ENCODE data around the gene AHSA1.

AHSA1 gene

GRCh38 chr14:77474479-77475177, 16.7 kb downstream of the AHSA1 start:
- no peak for DNase-seq

- DNase-seq: no peak
Observed at GRCh38 chr14:77475432-77476115, 17.7 kb downstream of the AHSA1 start.

- DNase-seq: no peak
Observed at GRCh38 chr14:77478029-77478428, 20.1 kb downstream of the AHSA1 start.

GRCh38 chr14:77478796-77479195, 20.9 kb downstream of the AHSA1 start:
- DNase-seq: no peak

DNA sequence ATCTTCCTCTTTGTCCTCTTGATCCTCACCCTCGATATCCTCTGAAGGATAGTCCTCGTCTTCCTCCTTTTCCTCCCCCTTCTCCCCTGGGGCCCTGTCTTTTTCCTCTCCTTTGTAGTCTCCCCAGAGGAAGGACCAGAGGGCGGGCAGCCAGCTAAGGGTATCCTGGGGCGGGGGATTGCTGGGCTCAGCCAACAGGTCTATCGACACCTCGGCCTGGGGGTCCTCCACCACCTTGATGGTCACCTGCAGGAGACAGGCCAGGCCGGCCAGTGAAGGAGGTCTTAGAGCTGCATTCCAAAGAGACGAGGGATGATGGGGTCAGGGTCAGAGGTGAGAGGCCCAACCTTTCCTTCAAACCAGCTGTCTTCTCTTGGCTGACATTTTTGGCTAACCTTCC, 24.5 kb downstream of the AHSA1 start:
- DNase-seq: no peak

DNA sequence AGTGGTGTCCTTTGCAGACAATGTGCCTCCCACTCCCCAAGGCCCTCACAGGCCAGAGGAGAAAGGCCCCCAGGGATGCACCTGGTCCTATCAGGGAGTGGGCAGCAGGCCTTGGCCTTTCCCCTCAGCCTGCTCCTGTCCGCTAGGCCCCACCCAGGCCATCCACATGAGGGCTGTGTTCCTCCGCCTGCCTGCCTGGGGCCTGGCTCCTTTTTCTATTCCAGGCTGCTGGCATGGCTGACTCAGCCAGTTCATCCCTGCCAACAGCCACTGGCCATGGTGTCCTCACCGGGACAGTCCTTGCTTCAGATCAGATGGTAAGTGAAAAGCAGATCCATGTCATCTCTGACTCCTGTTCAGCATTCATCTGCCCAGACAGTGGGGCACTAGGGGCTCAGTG, 27.4 kb downstream of the AHSA1 start:
- no peak for DNase-seq

DNA sequence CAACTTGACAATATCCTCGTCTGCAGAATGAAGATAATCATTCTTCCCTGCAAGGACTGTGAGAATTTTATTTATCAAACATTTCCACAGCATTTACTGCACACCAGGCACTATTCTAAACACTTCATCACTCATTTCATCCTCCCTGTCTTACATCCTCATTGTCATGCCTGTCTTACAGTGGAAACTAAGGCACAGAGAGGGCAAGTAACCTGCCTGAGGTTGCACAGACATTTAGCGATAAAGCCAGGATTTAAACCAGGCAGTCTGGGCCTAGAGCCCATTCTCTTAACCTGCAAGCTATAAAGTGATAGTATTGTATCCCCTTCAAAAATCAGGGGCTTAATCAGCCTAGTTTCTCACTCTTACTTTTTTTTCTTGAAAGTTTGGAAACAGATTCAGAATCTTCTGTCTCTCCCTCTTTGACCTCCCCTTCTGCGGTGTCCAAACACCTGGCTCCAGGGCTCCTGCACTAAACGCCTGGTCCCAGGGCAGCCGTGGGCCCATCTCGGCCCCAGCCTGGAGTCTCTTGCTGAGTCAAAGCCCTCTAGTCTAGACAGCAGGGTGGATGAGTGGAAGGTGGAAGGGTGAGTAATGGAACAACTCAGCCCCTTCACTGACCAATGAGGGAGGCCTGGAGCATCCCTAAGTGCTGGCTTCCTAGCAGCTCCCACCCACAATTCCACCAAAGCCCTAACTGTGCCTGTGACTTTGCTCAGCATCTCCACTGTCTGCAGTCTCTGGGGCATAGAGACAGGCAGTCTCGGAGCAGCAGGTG, 28.2 kb downstream of the AHSA1 start:
- DNase-seq: no peak

GRCh38 chr14:77488558-77488957, 30.7 kb downstream of the AHSA1 start:
- no peak for DNase-seq

GRCh38 chr14:77489041-77489440, 31.1 kb downstream of the AHSA1 start:
- no peak for DNase-seq

GRCh38 chr14:77490347-77490986, 32.6 kb downstream of the AHSA1 start:
- no peak for DNase-seq

DNA sequence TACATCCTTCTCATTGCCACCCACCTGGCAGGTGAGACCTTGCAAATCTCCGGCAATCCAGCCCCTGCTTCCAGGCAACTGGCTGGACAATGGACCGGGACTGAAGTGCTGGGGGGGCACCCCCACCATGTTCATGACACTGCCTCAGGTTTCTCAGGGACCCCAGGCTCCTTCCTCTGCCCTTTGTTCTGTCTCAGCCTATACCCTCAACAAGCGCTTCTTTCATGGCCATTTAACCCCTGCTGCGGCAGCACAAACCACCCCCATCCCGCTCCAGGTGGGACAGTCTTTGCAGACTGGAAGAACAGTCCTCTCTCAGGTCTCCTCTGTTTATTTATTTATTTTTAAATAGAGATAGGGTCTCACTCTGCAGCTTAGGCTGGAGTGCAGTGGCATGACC, 33.2 kb downstream of the AHSA1 start:
- DNase-seq: no peak

DNA sequence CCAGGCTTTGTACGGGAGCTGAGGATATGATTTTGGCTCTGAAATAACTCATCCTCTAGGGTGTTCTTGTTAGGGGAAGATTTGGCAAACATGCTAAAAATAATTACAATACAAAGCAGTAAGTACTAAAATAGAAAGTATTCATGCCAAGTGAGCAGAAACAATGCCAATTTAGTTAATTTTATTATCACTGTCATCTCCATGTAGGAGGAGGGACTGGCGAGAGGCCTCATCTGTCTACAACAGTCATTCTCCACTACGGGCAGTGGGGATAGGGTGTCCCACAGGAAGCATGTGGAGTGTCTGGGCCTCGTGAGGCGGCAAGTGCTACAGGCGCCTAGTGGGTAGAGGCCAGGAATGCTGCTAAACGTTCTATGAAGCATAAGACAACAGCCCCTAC, 37.4 kb downstream of the AHSA1 start:
- no peak for DNase-seq

DNA sequence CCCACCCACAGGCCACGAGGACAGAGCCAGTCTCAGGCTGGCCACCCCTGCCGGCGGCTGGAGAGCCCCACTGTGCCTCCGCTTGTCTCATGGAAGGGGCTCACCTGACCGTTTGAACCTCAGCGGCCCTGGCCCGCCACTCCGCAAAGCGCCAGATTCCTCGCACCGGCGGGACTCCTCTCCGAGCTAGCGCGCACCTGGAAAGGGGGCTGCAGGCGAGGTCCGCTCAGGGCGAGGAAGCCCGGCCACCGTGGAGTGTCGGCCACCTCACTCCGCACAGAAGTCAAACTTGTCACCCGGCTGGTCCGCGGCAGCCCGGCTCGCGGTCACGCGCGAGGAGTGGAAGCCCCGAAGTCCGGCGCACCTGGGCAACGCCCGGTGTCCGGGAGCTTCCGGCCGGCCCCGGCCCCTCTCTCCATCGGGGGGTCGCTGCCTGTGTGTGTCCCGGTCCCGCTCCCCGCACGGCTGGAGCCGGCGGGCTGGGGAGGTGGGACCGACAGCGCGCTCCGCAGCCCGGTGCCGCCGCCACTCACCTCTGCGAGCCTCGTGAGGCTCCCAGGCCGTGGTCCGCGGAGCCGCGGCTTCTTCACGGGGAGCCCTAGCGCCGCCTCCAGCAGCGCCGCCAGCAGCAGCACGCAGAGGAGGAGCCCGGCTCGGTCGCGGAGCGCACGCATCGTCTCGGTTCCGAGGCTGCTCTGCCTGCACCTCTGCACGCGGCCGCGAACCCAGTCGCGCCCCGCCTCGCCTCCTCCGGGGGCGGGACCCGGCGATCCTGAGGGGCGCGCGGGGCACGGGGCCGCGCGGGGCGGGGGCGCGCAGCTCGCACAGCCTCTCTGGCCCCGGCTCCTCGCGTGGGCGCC, 40.5 kb downstream of the AHSA1 start, which contains the start of gene ISM2:
Gene ISM2 (minus strand): TSS at position 697 of the 860 bp plus-strand sequence. CDS start 23 bp downstream, at position 674.
- DNase-seq: peak; percentile 51

DNA sequence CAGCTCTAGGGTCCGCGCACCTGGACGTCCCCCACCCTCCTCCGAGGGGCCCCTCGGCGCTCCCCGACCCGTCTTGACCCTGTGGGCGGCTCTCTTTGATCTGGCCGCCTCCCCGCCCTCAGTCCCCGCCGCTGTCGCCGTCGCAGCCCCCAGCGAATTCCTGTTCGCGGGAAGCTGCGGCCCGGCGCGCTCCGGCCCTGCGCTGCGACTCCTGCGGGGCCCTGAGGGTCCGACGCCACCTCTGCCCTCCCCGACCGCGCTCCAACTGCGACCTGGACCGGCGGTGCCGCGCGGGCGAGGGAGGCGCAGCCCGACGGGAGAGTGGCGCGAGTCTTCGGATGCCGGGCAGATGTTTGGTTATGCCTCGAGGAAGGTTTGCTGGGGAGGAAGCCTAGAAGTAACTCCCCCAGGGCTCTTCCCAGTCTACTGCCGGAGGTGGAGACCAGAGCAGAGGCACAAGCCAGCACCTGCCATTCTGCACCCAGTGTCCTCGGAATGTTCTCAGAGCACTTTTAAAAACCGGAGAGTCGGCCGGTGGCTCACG, 41.2 kb downstream of the AHSA1 start:
- DNase-seq: no peak

GRCh38 chr14:77502109-77502782, 44.4 kb downstream of the AHSA1 start:
- no peak for DNase-seq

DNA sequence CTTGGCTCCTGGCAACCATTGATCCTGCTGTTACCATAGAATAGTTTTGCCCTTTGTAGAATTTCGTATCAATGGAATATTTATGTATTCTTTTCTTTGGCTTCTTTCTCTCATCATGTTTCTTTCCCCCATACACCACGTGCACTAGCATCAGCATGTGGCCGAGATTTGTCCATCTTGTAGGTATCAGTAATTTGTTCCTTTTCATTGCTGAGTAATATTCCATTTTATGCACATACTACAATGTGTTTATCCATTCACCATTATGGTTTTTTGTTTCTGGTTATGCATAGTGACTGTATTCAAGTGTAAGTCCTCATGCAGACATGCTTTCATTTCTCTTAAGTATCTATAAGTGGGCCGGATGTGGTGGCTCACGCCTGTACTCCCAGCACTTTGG, 45.2 kb downstream of the AHSA1 start:
- no peak for DNase-seq

GRCh38 chr14:77505031-77505430, 47.1 kb downstream of the AHSA1 start:
- DNase-seq: no peak

GRCh38 chr14:77507762-77508161, 49.9 kb downstream of the AHSA1 start:
- DNase-seq: no peak

GRCh38 chr14:77508249-77508648, 50.4 kb downstream of the AHSA1 start:
- DNase-seq: no peak

GRCh38 chr14:77508876-77509275, 51.0 kb downstream of the AHSA1 start:
- DNase-seq: no peak

DNA sequence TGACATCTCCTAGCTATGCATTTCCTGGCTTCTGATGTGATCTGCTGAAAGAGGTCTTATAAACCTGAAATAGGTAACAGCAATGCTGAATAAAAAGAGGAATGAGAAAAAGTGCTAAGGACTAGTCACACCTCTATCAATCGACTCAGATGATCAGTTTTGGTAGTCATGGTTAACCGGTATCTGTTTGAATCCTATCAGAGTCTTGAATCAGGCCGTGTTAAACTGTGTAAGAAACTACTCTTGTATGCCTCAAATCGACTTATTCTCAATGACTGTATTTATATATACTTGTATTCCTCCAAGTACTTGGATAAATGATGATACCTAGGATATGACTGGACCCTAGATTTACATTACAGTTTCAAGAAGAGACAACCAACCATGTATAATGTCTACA, 51.5 kb downstream of the AHSA1 start:
- no peak for DNase-seq

Measured in left hindlimb (tissue), 1 donor.